ENCODE results near the gene PSPC1. TPM values are rescaled to one million over a fixed set of nuclear protein-coding genes. Genes with fewer than 3 reads are reported as not detected.

The PSPC1 gene
- total RNA-seq, 1 donor from 2014 or later: 84.2 TPM

DNA sequence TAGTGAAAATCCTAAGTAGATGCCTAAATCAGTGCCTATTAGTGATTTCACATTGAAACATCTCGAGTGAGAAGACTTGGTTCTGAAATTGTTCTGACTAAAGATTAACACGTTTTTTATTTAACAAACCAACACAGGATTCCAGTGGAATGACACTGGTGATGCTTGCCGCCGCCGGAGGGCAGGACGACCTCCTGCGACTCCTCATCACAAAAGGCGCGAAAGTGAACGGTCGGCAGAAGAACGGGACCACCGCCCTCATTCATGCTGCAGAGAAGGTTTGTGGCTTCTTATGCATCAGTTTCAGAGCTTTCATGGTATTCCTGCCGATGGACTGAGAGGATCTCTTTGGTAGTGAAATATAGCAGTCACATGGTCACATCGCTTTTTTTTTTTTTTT is 121.2 kb downstream of the PSPC1 start:
- Mint-ChIP-seq H3K4me3 (ENCODE audit: unreplicated experiment) (no peak overlapping the region), H3K27ac (ENCODE audit: unreplicated experiment) (no peak overlapping the region), H3K9me3 (ENCODE audit: unreplicated experiment) (peaks cover 9% of the 10 kb centered on the region), H3K27me3 (ENCODE audit: unreplicated experiment) (no peaks in the 10 kb centered on the region), H3K36me3 (ENCODE audit: unreplicated experiment) (no peaks in the 10 kb centered on the region), H3K4me1 (ENCODE audit: low read depth, unreplicated experiment) (peaks cover 15% of the 10 kb centered on the region)
- DNase-seq: no peak
- TF ChIP-seq, protein P1, sequence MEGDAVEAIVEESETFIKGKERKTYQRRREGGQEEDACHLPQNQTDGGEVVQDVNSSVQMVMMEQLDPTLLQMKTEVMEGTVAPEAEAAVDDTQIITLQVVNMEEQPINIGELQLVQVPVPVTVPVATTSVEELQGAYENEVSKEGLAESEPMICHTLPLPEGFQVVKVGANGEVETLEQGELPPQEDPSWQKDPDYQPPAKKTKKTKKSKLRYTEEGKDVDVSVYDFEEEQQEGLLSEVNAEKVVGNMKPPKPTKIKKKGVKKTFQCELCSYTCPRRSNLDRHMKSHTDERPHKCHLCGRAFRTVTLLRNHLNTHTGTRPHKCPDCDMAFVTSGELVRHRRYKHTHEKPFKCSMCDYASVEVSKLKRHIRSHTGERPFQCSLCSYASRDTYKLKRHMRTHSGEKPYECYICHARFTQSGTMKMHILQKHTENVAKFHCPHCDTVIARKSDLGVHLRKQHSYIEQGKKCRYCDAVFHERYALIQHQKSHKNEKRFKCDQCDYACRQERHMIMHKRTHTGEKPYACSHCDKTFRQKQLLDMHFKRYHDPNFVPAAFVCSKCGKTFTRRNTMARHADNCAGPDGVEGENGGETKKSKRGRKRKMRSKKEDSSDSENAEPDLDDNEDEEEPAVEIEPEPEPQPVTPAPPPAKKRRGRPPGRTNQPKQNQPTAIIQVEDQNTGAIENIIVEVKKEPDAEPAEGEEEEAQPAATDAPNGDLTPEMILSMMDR (IDR thresholded peaks at IDR 0.05; ENCODE audit: partially characterized antibody, unreplicated experiment): no peak

DNA sequence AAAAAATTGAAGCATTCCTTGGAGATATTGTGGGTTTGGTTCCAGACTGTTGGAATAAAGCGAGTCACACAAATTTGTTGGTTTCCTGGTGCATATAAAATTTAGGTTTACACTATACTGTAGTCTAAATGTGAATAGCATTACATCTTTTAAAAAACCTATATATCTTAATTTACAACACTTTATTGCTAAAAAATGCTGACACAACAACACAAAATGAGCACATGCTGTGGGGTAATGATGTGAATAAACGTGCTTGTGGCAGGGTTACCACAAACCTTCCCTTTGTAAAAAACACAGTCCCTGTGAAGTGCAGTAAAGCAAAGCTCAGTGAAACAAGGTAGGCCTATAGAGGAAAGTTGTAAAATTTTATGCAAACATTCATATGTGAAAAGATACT is 121.6 kb downstream of the PSPC1 start:
- TF ChIP-seq, protein P1 (IDR thresholded peaks at IDR 0.05; ENCODE audit: partially characterized antibody, unreplicated experiment): no peak
- no peak overlapping the region for H3K4me3 Mint-ChIP-seq (ENCODE audit: unreplicated experiment)
- H3K27me3 Mint-ChIP-seq (ENCODE audit: unreplicated experiment): no peaks in the 10 kb centered on the region
- H3K9me3 Mint-ChIP-seq (ENCODE audit: unreplicated experiment): peaks cover 9% of the 10 kb centered on the region
- H3K36me3 Mint-ChIP-seq (ENCODE audit: unreplicated experiment): no peaks in the 10 kb centered on the region
- H3K27ac Mint-ChIP-seq (ENCODE audit: unreplicated experiment): no peak overlapping the region
- no peak for DNase-seq
- H3K4me1 Mint-ChIP-seq (ENCODE audit: low read depth, unreplicated experiment): peaks cover 15% of the 10 kb centered on the region

DNA sequence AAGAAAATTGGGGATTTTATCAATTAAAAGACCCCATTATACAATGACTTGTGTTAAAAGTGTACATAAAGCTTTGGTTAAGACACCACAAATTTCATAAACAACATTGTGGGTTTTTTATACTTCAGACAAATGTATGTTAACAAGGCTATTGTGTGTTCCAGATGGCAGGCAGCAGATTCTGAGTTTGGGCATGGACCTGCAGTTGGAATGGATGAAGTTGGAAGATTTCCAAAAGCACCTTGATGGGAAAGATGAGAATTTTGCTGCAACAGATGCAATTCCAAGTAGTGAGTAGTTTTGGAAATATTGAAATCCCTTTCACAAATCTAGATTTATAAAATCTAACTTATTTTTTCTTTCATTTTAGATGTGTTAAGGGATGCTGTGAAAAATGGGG is 123.9 kb downstream of the PSPC1 start:
- Mint-ChIP-seq H3K36me3 (ENCODE audit: unreplicated experiment) (peaks cover 4% of the 10 kb centered on the region), H3K4me3 (ENCODE audit: unreplicated experiment) (no peak overlapping the region), H3K9me3 (ENCODE audit: unreplicated experiment) (peaks cover 2% of the 10 kb centered on the region), H3K4me1 (ENCODE audit: low read depth, unreplicated experiment) (peaks cover 7% of the 10 kb centered on the region), H3K27me3 (ENCODE audit: unreplicated experiment) (peaks cover 2% of the 10 kb centered on the region), H3K27ac (ENCODE audit: unreplicated experiment) (no peak overlapping the region)
- TF ChIP-seq, protein P1 (IDR thresholded peaks at IDR 0.05; ENCODE audit: partially characterized antibody, unreplicated experiment): no peak
- DNase-seq: no peak

DNA sequence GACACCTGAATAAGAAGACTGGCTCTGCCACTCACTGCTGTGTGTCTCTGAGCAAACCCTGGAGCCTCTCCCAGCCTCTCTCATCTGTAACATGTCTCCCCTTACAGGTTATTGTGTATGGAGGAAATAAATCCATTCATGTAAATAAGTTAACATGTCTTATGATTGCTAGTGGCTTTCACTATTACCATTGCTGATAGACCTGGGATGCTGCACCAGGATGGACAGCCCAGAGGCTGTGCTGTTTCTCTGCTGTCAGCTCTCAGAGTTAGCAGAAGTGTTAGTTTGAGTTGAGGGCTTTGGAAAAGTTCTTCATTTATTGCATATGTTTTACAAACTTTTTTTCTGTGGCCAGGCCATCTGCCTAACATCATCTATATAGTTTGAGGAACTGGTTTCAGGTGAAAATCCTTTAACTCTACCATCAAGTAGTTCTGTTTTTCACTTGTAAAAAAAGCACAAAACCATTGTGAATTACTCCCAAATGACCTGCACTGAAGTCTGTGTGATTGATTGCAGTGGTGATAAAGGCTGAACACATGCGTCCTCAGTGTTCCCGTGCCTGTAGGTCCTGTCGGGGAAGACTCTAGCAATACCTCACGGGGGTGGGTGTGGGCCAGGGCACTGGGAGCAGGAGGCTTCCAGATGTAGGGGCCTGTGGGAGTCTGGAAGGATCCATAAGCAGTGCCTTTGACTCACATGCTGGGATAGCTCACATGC is 124.7 kb downstream of the PSPC1 start:
- Mint-ChIP-seq H3K36me3 (ENCODE audit: unreplicated experiment) (peaks cover 5% of the 10 kb centered on the region), H3K27ac (ENCODE audit: unreplicated experiment) (no peak overlapping the region), H3K9me3 (ENCODE audit: unreplicated experiment) (peaks cover 2% of the 10 kb centered on the region), H3K4me1 (ENCODE audit: low read depth, unreplicated experiment) (peaks cover 5% of the 10 kb centered on the region), H3K4me3 (ENCODE audit: unreplicated experiment) (no peak overlapping the region), H3K27me3 (ENCODE audit: unreplicated experiment) (peaks cover 2% of the 10 kb centered on the region)
- TF ChIP-seq, protein P1 (IDR thresholded peaks at IDR 0.05; ENCODE audit: partially characterized antibody, unreplicated experiment): no peak
- no peak for DNase-seq

Other genes with a start within 250 kb of the PSPC1 start
- not detected for gene TPTE2, start 221.4 kb downstream of the PSPC1 start, total RNA-seq (ENCODE audit: unreplicated experiment)
- gene MPHOSPH8, start 149.3 kb downstream of the PSPC1 start, total RNA-seq (ENCODE audit: unreplicated experiment): 31.8 TPM
- 20.1 TPM for gene ZMYM5, start 80.7 kb upstream of the PSPC1 start, total RNA-seq (ENCODE audit: unreplicated experiment)
- 215 TPM for gene ZMYM2, start 175.8 kb upstream of the PSPC1 start, total RNA-seq (ENCODE audit: unreplicated experiment)